Adrenal gland (tissue), 12 donors: ENCODE results near the gene BPIFB1. TPM values are rescaled to one million over a fixed set of nuclear protein-coding genes. Genes with fewer than 3 reads are reported as not detected.

Experiments used
- DNase-seq, 7 donors: peaks; one replicate each; pipeline ENCODE4 v3.0.0-alpha.2; 2019 to 2020
- H3K27ac ChIP-seq, 5 donors: fragments of 200-600 bp; sonication (generic) in 4 of 5; 1 replicate in 3 of 5; 2 replicates in 2 of 5; pipeline versions ENCODE4 v1.5.1 to v1.8.0; 2016 to 2020; ENCODE audit warnings: mild to moderate bottlenecking in 1 of 5
- H3K27me3 ChIP-seq: fragments of 200-600 bp; 2 replicates; pipeline ENCODE4 v1.8.0; 2021
- H3K36me3 ChIP-seq, 2 donors: fragments of 200-600 bp; replicated peaks in 1 of 2; 1 replicate in 1 of 2; 2 replicates in 1 of 2; pipeline versions ENCODE4 v1.5.1 to v1.8.0; 2018 to 2022
- H3K4me1 ChIP-seq, 2 donors: fragments of 200-600 bp; replicated peaks in 1 of 2; 1 replicate in 1 of 2; 2 replicates in 1 of 2; pipeline versions ENCODE4 v1.5.1 to v1.8.0; 2018 to 2021
- H3K4me3 ChIP-seq, 4 donors: fragments of 200-600 bp; sonication (generic) in 3 of 4; one replicate each; pipeline ENCODE4 v1.5.1; 2016 to 2018
- H3K9me3 ChIP-seq, 3 donors: fragments of 200-600 bp; sonication (generic) in 1 of 3; replicated peaks in 1 of 3; 1 replicate in 2 of 3; 2 replicates in 1 of 3; pipeline versions ENCODE4 v1.5.1 to v1.8.0; 2016 to 2021
- POLR2A ChIP-seq, 2 donors: fragments of 450-650 bp; IDR thresholded peaks; one replicate each; pipeline ENCODE4 v1.6.1; 2017; ENCODE audit warnings: antibody characterized with exemption in 2 of 2, mild to moderate bottlenecking in 2 of 2, moderate library complexity in 1 of 2
- WGBS, 4 donors: extraction: QIAGEN DNeasy Blood & Tissue Kit in 2 of 4; methylation state at CpG; one replicate each; pipeline versions ENCODE4 v1.1.5 to v1.1.7; 2013 to 2017; 5-methylcytosine and 5-hydroxymethylcytosine counted together
- intact Hi-C, 2 donors: fragments of 100-400 bp; cut with DNase I; formaldehyde crosslinking; loops; one replicate each; pipeline versions ENCODE4 v1.14.1 to v1.15.0; 2022 to 2023
- polyA plus RNA-seq, 3 donors: library from polyadenylated mRNA; stranded (reverse); fragments of 200-250 nt in 2 of 3; fragments of 350-450 nt in 1 of 3; fragmentation: Illumina TruSeq in 1 of 3; extraction: RNeasy Lipid Tissue Mini Kit (QIAGEN cat#74804) in 1 of 3; gene quantifications; one replicate each; pipeline ENCODE4 v1.2.3, GENCODE V29; 2013 to 2014
- total RNA-seq, 9 donors: library from RNA; depleted of rRNA in 4 of 9; stranded (reverse); fragments of >200 nt in 4 of 9; fragments of 120-200 nt in 1 of 9; fragmentation: NEBNext Ultra II Directional in 1 of 9; extraction: Animal tissue kit (Norgen Biotek cat#: 25700) in 1 of 9; gene quantifications; one replicate each; pipeline versions ENCODE4 v1.1.0 to v1.2.4, GENCODE V29; 2013 to 2023
- TF ChIP-seq, protein P1 (sequence below), 6 experiments: fragments of 450-650 bp in 4 of 6; fragments of 200-600 bp in 2 of 6; sonication (generic) in 1 of 6; IDR thresholded peaks; 1 replicate in 5 of 6; 2 replicates in 1 of 6; pipeline versions ENCODE4 v1.5.1 to v1.8.0; 2016 to 2021; ENCODE audit warnings: antibody characterized with exemption in 6 of 6, mild to moderate bottlenecking in 2 of 6, moderate library complexity in 1 of 6
- donor health status: healthy with polysubstance abuse.
- donor health status: Bipolar disorder and iron deficiency.
- donor health status: DM: yes; HTN: yes; CAD: no.
- donor health status: DM: no; HTN: no; CAD: no.
- donor health status: DM: no; HTN: no; CAD: no.
- donor health status: DM: yes; HTN: yes; CAD: no.

BPIFB1 gene
- total and polyA plus RNA-seq, 12 donors = 0.07 to 0.25 (median 0.23) TPM; not detected in 9

DNA sequence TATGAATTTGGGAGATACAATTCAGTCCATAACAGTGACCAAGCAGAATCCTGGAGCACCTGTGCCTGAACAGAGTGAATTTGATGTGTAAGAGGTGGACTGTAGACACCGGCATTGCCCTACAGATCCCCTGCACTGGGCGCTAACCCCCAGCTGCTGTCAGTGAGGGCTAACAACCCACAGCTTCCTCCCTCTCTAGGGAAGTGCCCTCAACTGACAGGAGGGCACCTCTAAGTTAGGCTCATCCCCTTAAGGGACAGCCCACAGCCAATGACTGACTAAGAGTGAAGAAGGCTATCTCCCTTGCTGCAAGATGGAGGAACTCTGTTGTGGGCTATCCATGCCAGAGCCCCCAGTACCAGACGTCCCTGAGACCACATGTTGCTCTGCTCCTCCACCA lies 15.3 kb upstream of the BPIFB1 start:
- DNase-seq = no peak
- 33 to 63% (median 59%) methylated on average over 3 of the region's 3 CpGs for whole genome bisulfite sequencing, 4 donors
- intact Hi-C loops = no loop called here
- no peak overlapping the region for H3K4me3 ChIP-seq
- H3K9me3 ChIP-seq = no peaks in the 10 kb centered on the region
- TF ChIP-seq, protein P1, sequence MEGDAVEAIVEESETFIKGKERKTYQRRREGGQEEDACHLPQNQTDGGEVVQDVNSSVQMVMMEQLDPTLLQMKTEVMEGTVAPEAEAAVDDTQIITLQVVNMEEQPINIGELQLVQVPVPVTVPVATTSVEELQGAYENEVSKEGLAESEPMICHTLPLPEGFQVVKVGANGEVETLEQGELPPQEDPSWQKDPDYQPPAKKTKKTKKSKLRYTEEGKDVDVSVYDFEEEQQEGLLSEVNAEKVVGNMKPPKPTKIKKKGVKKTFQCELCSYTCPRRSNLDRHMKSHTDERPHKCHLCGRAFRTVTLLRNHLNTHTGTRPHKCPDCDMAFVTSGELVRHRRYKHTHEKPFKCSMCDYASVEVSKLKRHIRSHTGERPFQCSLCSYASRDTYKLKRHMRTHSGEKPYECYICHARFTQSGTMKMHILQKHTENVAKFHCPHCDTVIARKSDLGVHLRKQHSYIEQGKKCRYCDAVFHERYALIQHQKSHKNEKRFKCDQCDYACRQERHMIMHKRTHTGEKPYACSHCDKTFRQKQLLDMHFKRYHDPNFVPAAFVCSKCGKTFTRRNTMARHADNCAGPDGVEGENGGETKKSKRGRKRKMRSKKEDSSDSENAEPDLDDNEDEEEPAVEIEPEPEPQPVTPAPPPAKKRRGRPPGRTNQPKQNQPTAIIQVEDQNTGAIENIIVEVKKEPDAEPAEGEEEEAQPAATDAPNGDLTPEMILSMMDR (IDR thresholded peaks at IDR 0.05) = no peak
- no peak for TF ChIP-seq POLR2A (IDR thresholded peaks at IDR 0.05)
- no peaks in the 10 kb centered on the region for H3K27me3 ChIP-seq
- H3K4me1 ChIP-seq = no peaks in the 10 kb centered on the region
- no peak overlapping the region for H3K27ac ChIP-seq
- H3K36me3 ChIP-seq = no peaks in the 10 kb centered on the region

DNA sequence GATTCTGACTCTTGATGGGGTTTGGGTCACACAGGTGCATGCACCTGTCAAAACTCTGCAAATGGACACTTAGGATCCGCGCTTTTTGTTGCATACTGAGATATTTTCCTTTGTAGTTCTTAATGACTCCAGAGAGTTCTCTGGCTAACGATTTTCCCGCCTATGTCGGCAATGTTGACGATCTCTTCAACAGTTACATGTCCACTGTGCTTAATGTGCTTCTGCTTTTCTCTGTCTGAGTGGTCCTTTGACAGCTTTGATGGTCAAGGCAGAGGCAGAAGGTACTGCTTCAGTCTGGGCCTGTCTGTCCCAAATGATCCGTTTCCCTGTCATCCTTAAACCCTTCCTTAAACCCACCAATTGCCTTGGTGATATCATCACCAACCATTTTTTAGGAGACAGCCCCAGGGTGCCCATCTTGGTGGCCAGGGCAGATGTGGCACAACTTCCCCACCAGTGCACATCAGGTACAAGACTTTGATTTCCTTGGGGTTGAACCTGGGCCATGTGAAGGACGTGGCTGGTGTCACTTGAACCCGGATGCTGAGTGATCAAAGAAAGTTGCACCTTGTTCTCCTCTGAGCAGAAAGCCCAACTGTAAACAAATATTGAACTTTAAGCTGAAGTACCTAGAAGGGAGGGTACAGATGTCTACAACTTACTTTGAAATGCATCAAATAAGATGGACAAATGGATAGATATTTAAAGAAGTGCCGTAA lies 10.7 kb upstream of the BPIFB1 start:
- H3K4me3 ChIP-seq = no peak overlapping the region
- 84 to 90% (median 86%) methylated on average over 10 of the region's 10 CpGs for WGBS, 4 donors
- no peaks in the 10 kb centered on the region for H3K27me3 ChIP-seq

DNA sequence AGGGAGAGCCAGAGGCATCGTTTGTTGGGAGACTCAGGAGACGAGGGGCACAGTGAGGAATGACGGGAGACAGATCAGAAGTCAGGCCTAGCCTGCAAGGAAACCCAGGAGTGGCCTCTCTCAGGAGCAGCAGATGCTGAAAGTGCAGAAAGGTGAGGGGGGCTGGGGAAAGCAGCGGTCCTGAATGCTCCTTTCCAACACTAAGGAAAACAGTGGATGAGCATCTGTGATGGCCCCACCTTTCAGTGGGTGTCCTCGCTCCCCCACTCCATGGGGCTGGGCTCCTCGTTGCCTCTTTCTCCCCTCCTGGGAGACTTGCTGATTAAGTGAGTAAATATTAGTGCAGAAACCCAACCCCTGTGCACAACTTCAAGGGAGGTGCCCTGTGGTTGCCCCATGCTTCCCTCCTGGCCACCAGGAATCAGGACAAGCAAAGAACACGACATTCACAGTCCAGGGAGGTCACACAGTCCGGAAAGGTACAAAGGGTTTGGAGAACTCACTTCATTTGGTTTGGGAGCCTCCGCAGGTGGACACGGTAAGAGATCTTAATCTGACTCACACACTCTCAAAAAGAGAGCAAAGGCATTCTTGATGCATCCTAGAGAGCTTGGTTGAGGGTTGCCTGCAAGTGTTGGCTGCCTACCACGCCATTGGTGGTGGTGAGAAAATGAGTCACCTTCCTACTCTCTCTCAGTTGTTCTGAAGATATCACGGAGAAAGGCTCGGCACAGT lies 9.7 kb upstream of the BPIFB1 start:
- DNase-seq = no peak
- Histone ChIP-seq H3K36me3 (no peaks in the 10 kb centered on the region), H3K4me1 (peaks cover 3 to 5% of the 10 kb centered on the region in 2 donors), H3K27ac (no peak overlapping the region), H3K27me3 (no peaks in the 10 kb centered on the region), H3K4me3 (no peak overlapping the region), H3K9me3 (no peaks in the 10 kb centered on the region)
- WGBS, 4 donors = 66 to 80% (median 74%) methylated on average over 9 to 13 of the region's 13 CpGs
- TF ChIP-seq POLR2A (IDR thresholded peaks at IDR 0.05) = no peak
- TF ChIP-seq, protein P1 (IDR thresholded peaks at IDR 0.05) = no peak
- intact Hi-C loops = no loop called here

More for the DNA sequence above, 10.7 kb upstream of the BPIFB1 start:
- no peak overlapping the region for H3K27ac ChIP-seq
- no peaks in the 10 kb centered on the region for H3K9me3 ChIP-seq
- intact Hi-C loops = no loop called here
- no peaks in the 10 kb centered on the region for H3K36me3 ChIP-seq
- peaks cover 3 to 5% of the 10 kb centered on the region in 2 donors for H3K4me1 ChIP-seq
- no peak for DNase-seq
- TF ChIP-seq, protein P1 (IDR thresholded peaks at IDR 0.05) = no peak
- no peak for TF ChIP-seq POLR2A (IDR thresholded peaks at IDR 0.05)

DNA sequence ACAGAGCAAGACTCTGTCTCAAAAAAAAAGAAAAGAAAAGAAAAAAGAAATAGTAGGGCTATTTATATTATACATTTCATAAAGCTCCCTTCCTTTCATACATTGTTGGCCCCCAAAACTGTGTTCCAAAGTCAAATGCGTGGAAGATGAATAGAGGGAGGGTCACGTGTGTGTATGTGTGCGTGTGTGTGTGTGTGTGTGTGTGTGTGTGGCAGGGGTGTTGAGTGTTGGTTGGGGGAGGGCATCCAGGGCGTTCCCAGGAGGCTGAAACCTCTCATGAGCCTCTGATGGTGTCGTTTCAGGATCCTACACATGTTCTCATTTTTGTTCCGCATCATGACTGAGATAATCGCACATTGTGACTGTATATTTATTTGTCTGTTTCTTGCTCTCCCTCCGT lies 7.8 kb upstream of the BPIFB1 start:
- Histone ChIP-seq H3K27me3 (no peaks in the 10 kb centered on the region), H3K36me3 (no peaks in the 10 kb centered on the region), H3K4me1 (peaks cover 3 to 5% of the 10 kb centered on the region in 2 donors), H3K9me3 (no peaks in the 10 kb centered on the region), H3K27ac (no peak overlapping the region), H3K4me3 (no peak overlapping the region)
- no peak for DNase-seq
- intact Hi-C loops = no loop called here
- no peak for TF ChIP-seq POLR2A (IDR thresholded peaks at IDR 0.05)
- TF ChIP-seq, protein P1 (IDR thresholded peaks at IDR 0.05) = no peak
- WGBS, 4 donors = 78 to 87% (median 82%) methylated on average over 8 of the region's 8 CpGs
